T1000 (cell line): ENCODE results near the gene ZNF577.

ENCODE experiments used
- DNase-seq: peaks from one replicate; lab custom pipeline; 2025; ENCODE audit warnings: mixed read lengths; lab: John Stamatoyannopoulos, UW

Gene ZNF577

GRCh38 chr19:51861870-51862622 is 25.7 kb downstream of the ZNF577 start:
- DNase-seq: no peak

- DNase-seq: no peak
Observed at GRCh38 chr19:51837145-51837544, 50.6 kb downstream of the ZNF577 start.

- DNase-seq: no peak
Observed at GRCh38 chr19:51830274-51830673, 57.5 kb downstream of the ZNF577 start.

GRCh38 chr19:51824281-51825005 is 63.3 kb downstream of the ZNF577 start:
- DNase-seq: no peak

DNA sequence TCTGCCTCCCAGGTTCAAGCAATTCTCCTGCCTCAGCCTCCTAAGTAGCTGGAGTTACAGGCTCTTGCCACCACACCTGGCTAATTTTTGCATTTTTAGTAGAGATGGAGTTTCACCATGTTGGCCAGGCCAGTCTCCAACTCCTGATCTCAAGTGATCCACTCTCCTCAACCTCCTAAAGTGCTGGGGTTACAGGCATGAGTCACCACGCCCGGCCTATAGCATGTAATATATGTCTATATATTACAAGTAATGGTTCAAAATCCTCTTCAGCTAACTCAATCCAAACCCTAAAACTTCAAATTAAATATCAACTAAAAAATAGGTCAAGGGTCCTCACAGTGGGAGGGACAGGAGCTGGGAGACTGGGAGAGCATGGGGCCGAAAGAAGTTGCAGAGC is 64.8 kb downstream of the ZNF577 start:
- DNase-seq: no peak

DNA sequence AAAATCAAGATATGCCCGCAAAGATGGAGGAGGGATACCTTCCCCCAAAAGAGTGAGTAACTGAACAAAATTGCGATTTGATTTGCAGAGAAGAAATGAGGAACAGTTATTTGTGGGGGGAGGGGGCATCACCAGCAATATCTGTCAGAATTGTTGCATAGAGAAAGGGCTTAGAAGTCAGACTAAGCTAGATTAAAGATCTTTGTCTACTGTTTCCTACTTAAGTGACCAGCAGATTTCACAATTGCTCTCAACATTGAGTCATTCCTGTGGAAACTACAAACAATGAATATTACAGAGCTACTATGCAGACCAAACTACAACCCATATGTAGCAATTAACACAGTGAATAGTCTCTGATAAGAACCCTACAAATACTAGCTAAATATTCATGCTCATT is 65.4 kb downstream of the ZNF577 start:
- DNase-seq: no peak

DNA sequence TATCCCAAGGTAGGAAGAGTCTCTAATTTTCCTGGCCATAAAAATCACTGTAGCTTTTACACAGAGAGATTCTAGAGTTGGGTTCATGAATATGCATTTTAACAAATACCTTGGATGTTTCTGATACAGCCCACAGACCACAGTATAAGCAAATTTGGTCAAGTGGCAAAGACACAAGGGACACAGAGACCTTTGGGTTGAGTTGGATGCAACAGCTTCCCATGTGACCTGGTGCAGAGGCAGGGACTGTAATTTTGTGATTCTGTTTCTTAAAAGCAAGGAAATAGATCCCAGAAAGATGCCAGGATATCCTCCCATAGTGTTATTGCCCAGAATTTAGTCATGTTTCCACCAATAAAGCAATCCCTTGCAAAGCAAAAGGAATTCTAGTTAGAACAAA is 65.8 kb downstream of the ZNF577 start:
- DNase-seq: no peak

- no peak for DNase-seq
Observed at GRCh38 chr19:51821456-51821855, 66.3 kb downstream of the ZNF577 start.
